C1 segment of cervical spinal cord (tissue), 14 donors: ENCODE data around the gene GAD2.
A peak's percentile ranks its signal among the peaks of the same experiment; 100 is the strongest.

Source experiments
- DNase-seq, 14 donors: peaks; one replicate each; lab custom pipeline; 2025; lab: John Stamatoyannopoulos, UW

Gene GAD2

GRCh38 chr10:26216585-26217395, at the start of gene GAD2:
Gene GAD2, plus strand, starts transcription at chr10:26216774. Its CDS starts 36 bp downstream, at chr10:26216810.
- DNase-seq = peak in 1 of 14 donors; percentile 10

DNA sequence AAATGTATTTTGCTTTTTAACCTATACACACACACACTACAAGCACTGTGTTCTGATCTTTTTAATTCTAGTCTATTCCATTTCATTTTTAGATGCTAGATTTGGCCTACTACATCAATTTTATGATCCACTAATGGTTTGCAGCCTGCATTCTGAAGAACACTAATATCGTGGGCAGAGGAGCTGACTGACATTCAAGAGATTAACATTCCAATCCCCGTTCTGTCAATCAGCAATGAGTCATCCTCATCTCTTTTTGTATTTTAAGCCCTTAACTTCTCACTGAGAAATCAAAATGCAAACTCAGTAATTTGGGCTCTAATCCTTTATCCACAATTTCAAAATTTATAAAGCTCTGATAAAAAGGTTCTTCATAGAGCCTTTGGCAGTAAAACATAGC, 47.1 kb upstream of the GAD2 start:
- no peak for DNase-seq

DNA sequence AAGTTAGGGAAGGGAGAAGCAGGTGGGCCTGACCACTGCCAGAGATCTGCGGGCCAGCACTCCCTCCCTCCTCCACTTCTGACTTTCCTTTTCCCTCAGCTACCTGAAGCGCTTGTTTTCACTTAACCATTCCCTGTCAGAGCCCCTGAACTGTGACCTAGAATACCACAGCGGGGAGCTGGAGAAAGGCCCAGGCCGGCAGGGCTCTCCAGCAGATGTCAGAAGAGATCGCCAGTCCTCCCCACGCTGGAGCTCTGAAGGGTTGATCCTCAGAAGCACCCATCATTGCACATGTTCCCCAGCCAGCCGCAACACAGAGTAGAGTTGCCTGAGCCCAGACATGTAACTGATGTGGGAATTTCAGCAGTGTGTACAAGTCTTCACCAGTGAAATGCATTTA, 44.4 kb upstream of the GAD2 start:
- no peak for DNase-seq

GRCh38 chr10:26173837-26174236, 42.7 kb upstream of the GAD2 start:
- no peak for DNase-seq

GRCh38 chr10:26177341-26177740, 39.2 kb upstream of the GAD2 start:
- no peak for DNase-seq

GRCh38 chr10:26194275-26194674, 22.3 kb upstream of the GAD2 start:
- DNase-seq = no peak

DNA sequence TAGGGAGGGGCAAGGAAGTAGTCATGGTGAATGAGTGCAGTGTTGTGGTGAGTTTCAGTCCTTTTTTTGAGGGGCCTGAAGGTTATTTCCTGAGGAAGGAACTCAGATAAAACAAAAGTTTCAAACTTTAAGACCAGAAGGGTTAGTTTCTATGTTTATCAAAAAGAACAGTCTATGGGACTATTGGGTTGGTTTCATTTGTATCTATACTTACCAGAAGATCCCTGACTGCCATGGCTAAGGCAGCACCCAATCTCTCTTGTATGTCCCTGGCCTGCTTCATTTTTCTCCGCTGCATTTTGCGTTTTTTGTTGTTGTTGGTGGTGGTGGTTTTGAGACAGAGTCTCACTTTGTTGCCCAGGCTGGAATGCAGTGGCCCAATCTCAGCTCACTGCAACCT, 19.3 kb upstream of the GAD2 start:
- DNase-seq = no peak

GRCh38 chr10:26198119-26198518, 18.5 kb upstream of the GAD2 start:
- DNase-seq = no peak

DNA sequence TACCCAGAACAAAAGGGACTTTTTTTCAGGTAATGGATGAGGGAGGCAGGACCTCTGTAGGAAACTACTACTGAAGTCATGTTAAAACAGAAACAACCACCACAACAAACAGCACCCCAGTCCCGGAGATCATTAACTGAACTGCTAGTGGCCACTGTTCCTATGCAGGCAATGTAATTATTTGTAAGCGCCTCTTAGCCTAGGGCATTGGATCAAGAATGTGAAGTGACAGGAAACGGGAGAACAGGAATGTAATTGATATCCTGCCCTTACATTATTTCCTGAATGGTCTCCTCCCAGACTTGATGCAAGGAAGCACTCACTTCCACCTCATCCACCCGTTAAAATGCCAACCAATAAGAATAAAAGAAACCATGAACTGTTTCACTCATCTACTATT, 16.7 kb upstream of the GAD2 start:
- no peak for DNase-seq

DNA sequence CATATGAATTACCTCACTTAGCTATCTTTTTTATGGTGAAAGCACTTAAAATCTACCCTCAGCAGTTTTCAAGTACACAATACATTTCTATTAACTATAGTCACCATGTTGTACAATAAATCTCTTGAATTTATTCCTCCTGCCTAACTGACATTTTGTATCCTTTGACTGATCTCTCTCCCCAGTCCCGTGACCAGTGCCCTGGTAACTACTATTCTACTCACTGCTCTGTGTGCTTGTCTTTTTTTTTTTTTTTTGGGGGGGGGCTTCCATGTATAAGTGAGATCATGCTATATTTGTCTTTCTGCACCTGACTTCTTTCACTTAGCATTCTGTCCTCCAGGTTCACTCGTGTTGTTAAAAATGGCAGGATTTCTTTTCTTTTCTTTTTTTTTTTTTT, 11.4 kb upstream of the GAD2 start:
- no peak for DNase-seq

- DNase-seq = no peak
These were observed 4.7 kb upstream of the GAD2 start for GRCh38 chr10:26211781-26212444.

GRCh38 chr10:26212511-26212910, 4.1 kb upstream of the GAD2 start:
- no peak for DNase-seq

- no peak for DNase-seq
These were observed 3.3 kb upstream of the GAD2 start for GRCh38 chr10:26213157-26213800.

- no peak for DNase-seq
These were observed 2.6 kb upstream of the GAD2 start for GRCh38 chr10:26214004-26214403.

DNA sequence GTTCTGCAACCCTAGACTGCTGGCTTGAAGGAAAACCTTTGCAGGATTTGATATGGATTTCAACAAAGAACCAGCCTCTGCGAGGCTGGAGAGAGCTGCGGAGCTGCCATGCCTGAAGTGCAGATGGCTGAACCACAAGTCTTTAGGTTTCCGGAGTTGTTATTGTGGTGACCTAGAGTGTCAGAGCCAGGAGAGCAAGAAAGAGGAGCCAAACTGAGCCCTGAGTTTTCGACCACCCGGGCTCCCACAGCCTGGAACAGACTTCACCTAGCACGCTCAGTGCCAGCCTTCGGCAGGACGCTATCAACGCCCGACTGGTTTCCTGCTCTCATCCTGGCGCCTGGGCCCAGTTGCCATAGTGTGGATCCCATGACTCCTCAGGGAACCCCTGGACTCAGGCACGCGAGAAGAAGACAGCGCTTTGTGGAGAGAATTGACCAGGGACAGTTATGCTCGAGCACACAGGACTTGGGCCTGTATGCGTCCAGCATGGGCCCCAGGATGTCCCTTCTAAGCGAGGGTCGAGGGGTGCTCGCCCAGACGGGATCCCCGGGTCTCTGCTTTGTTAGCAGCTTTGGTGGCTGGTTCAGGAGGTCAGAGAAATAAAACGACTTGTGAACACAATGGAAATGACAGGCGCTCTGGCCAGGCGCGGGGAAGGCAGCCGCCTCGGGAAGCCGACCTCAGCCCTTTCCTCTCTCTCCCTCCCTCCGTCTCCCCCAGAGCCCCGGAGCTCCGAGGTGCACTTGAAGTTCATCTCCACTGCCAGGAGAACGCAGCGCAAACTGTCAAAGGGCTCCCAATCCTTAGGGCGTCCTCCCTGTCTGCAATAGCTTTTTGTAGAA, 1.8 kb upstream of the GAD2 start:
- DNase-seq = no peak

DNA sequence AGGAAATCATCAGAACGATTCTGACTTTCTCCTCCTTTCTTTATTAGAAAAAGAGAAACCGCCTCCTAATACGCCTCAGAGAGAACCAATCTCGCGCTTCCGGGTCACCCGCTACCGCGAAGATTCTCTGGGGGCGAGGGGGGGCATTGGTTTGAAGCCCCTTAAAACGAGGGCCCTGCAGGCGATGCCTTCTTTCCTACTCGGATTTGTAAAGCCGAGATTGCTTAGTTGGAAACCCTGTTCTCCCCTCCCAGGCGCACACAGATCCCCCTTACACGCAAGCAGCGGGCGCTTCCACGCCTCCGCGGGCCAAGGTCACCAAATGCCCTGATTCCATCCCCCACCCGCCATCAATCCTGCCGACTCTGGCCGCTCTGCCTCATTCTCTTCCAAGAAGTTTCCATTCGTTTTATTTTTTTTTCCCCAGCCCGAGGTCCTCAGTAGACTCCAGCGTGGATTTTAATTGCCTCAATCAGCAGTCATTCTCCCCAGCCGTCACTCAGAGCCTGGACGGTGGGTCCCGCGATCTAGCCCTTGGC, 1.1 kb upstream of the GAD2 start:
- DNase-seq = no peak

GRCh38 chr10:26215935-26216584, 514 bp upstream of the GAD2 start:
- DNase-seq = no peak

DNA sequence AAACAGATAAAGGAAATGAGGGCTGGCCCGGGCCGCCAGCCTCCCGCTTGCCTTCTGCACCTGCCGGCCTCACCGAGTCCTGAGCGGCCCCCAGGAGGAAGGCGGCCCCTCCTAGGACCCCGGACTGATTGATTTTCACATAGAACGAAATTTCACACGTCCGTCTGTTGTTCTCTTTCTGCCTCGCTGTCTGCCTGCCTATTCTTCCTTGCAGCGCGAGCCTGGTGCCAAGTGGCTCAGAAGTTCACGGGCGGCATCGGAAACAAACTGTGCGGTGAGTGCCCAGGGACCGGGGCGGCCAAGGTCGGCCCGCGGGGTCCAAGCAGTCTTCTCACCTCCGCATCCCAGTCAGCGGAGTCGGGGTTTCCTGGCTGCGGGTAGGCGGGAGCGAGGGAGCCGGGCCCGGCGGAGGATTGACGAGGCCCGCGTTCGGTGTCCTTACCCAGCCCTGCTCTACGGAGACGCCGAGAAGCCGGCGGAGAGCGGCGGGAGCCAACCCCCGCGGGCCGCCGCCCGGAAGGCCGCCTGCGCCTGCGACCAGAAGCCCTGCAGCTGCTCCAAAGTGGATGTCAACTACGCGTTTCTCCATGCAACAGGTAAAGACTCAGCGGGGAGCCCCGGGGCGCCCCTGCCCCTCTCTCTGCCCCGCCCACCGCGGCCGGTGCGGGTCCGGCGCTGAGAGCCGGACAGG, 967 bp downstream of the GAD2 start:
- no peak for DNase-seq

GRCh38 chr10:26219676-26220075, 3.1 kb downstream of the GAD2 start:
- no peak for DNase-seq

DNA sequence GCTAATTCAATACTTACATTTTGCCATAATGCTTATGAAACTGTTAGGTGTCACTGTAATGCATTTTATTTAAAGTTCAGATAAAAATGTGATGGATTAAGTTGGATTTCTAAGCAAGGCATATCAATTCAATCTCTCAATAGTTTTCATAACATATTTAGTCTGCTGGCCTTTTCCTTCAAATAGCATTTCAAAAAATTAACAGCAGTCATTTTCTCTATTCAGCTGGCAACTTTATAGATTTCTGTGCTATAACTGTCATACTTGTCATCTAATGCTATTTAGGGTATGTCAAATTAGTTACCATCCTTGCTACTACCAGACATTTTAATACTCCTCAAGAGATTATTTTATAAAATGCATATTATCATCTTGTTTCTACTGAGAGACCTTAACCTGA, 4.3 kb downstream of the GAD2 start:
- DNase-seq = no peak
